ENCODE measurements around the gene NUDT5. TPM values are rescaled to one million over a fixed set of nuclear protein-coding genes. Genes with fewer than 3 reads are reported as not detected.
"Not testable (repeated sequence)": the region's sequence is repeated elsewhere in the genome, so short reads cannot be mapped to it uniquely, and the experiment has no call there.

The NUDT5 gene
- polyA plus RNA-seq, 3 donors, result 82.3 to 91.1 (median 84.3) TPM

- DNase-seq, result not testable (repeated sequence)
Measured at GRCh38 chr10:12171512-12171911, 24.2 kb downstream of the NUDT5 start.

GRCh38 chr10:12165999-12166775 lies 29.5 kb downstream of the NUDT5 start:
- no peak for DNase-seq

- no peak for DNase-seq
Measured at GRCh38 chr10:12165036-12165435, 30.7 kb downstream of the NUDT5 start.

GRCh38 chr10:12164085-12164484 lies 31.6 kb downstream of the NUDT5 start:
- no peak for DNase-seq

- DNase-seq, result no peak
Measured at GRCh38 chr10:12162927-12163326, 32.8 kb downstream of the NUDT5 start.

- no peak for DNase-seq
Measured at GRCh38 chr10:12160664-12161063, 35.0 kb downstream of the NUDT5 start.

- no peak for DNase-seq
Measured at GRCh38 chr10:12158111-12158510, 37.6 kb downstream of the NUDT5 start.

GRCh38 chr10:12156367-12157123 lies 39.1 kb downstream of the NUDT5 start:
- no peak for DNase-seq

GRCh38 chr10:12154516-12154915 lies 41.2 kb downstream of the NUDT5 start:
- no peak for DNase-seq

- no peak for DNase-seq
Measured at GRCh38 chr10:12150163-12150562, 45.5 kb downstream of the NUDT5 start.

- DNase-seq, result no peak
Measured at GRCh38 chr10:12144538-12144937, 51.2 kb downstream of the NUDT5 start.

GRCh38 chr10:12140038-12140437 lies 55.7 kb downstream of the NUDT5 start:
- DNase-seq, result no peak

- no peak for DNase-seq
Measured at GRCh38 chr10:12135631-12136030, 60.1 kb downstream of the NUDT5 start.

GRCh38 chr10:12130237-12130872 lies 65.3 kb downstream of the NUDT5 start:
- DNase-seq, result peak; percentile 61

- DNase-seq, result peak; percentile 94
Measured at GRCh38 chr10:12129222-12130111, 66.2 kb downstream of the NUDT5 start, which contains the start of gene SEC61A2. Gene SEC61A2, plus strand, starts transcription at chr10:12129677. Its CDS starts 111 bp downstream, at chr10:12129788.

GRCh38 chr10:12121673-12122072 lies 74.0 kb downstream of the NUDT5 start:
- no peak for DNase-seq

Other genes with a start within 250 kb of the NUDT5 start
- 10 to 100 TPM; 33.5 to 38.3 (median 34.6) TPM for gene UPF2, start 153.1 kb downstream of the NUDT5 start, polyA plus RNA-seq (ENCODE audit: insufficient read length in 3 of 3)
- 10 to 100 TPM; 22.8 to 39.6 (median 34.7) TPM for gene DHTKD1, start 126.9 kb downstream of the NUDT5 start, polyA plus RNA-seq (ENCODE audit: insufficient read length in 3 of 3)
- 10 to 100 TPM; 11.9 to 25.7 (median 22.2) TPM for gene SEC61A2, start 66.2 kb downstream of the NUDT5 start, polyA plus RNA-seq (ENCODE audit: insufficient read length in 3 of 3)
- gene CDC123, start 297 bp upstream of the NUDT5 start, polyA plus RNA-seq (ENCODE audit: insufficient read length in 3 of 3), result 100 to 1,000 TPM; 102 to 124 (median 119) TPM
- gene CAMK1D, start 153.7 kb upstream of the NUDT5 start, polyA plus RNA-seq (ENCODE audit: insufficient read length in 3 of 3), result 10 to 100 TPM in 2 of 3 donors, 1 to 10 TPM in 1; 9.2 to 11.8 (median 10.6) TPM